Left ventricle myocardium inferior (tissue), 1 donor: ENCODE results near the gene AFAP1. TPM values are rescaled to one million over a fixed set of nuclear protein-coding genes. Genes with fewer than 3 reads are reported as not detected.

ENCODE experiments used
- DNase-seq: peaks from one replicate; pipeline ENCODE4 v3.0.0-alpha.2; 2020
- H3K27ac ChIP-seq: fragments of 200-600 bp; replicated peaks from 2 replicates; pipeline ENCODE4 v1.8.0; 2021
- H3K27me3 ChIP-seq: fragments of 200-600 bp; 2 replicates; pipeline ENCODE4 v1.8.0; 2021; ENCODE audit warnings: low read depth
- H3K36me3 ChIP-seq: fragments of 200-600 bp; 2 replicates; pipeline ENCODE4 v1.8.0; 2021
- H3K4me1 ChIP-seq: fragments of 200-600 bp; 2 replicates; pipeline ENCODE4 v1.8.0; 2021
- H3K4me3 ChIP-seq: fragments of 200-600 bp; 2 replicates; pipeline ENCODE4 v1.8.0; 2021; ENCODE audit warnings: mild to moderate bottlenecking, moderate library complexity
- H3K9me3 ChIP-seq: fragments of 200-600 bp; replicated peaks from 2 replicates; pipeline ENCODE4 v1.8.0; 2021
- CTCF ChIP-seq: fragments of 200-600 bp; IDR thresholded peaks from 2 replicates; pipeline ENCODE4 v1.8.0; 2021; ENCODE audit warnings: antibody characterized with exemption, mild to moderate bottlenecking, borderline replicate concordance
- intact Hi-C: fragments of 100-400 bp; cut with micrococcal nuclease; formaldehyde crosslinking; loops from one replicate; pipeline ENCODE4 v1.11.0; 2022
- total RNA-seq: library from RNA; stranded (reverse); fragmentation: NEBNext Ultra II Directional; extraction: Animal tissue kit (Norgen Biotek cat#: 25700); gene quantifications from one replicate; pipeline ENCODE4 v1.2.1, GENCODE V29; 2021
- donor health status: DM: no; HTN: yes; CAD: no; lungs with severe emphysema.

AFAP1 gene
- total RNA-seq, 1 donor from 2014 or later: 6.8 TPM

- Histone ChIP-seq H3K9me3 (peaks cover 9% of the 10 kb centered on the region), H3K4me3 (no peak overlapping the region), H3K36me3 (no peaks in the 10 kb centered on the region), H3K27ac (no peak overlapping the region), H3K27me3 (no peaks in the 10 kb centered on the region), H3K4me1 (peaks cover 11% of the 10 kb centered on the region)
- no peak for TF ChIP-seq CTCF
- intact Hi-C loops: no loop called here
- no peak for DNase-seq
These were observed 10.8 kb upstream of the AFAP1 start for GRCh38 chr4:7950301-7951092.

GRCh38 chr4:7949759-7950158 lies 10.1 kb upstream of the AFAP1 start:
- intact Hi-C loops: no loop called here
- Histone ChIP-seq H3K27ac (no peak overlapping the region), H3K27me3 (no peaks in the 10 kb centered on the region), H3K4me3 (no peak overlapping the region), H3K9me3 (peaks cover 9% of the 10 kb centered on the region), H3K4me1 (peaks cover 11% of the 10 kb centered on the region), H3K36me3 (no peaks in the 10 kb centered on the region)
- DNase-seq: no peak
- TF ChIP-seq CTCF: no peak

- no peak for TF ChIP-seq CTCF
- DNase-seq: no peak
- Histone ChIP-seq H3K27ac (no peak overlapping the region), H3K36me3 (no peaks in the 10 kb centered on the region), H3K4me1 (peaks cover 11% of the 10 kb centered on the region), H3K9me3 (no peaks in the 10 kb centered on the region), H3K27me3 (no peaks in the 10 kb centered on the region), H3K4me3 (no peak overlapping the region)
- intact Hi-C loops: no loop called here
These were observed 8.3 kb upstream of the AFAP1 start for GRCh38 chr4:7947927-7948326.

- intact Hi-C loops: no loop called here
These were observed 6.2 kb upstream of the AFAP1 start for GRCh38 chr4:7945709-7946380.

More at GRCh38 chr4:7945709-7946380, 6.2 kb upstream of the AFAP1 start:
- no peak for DNase-seq
- TF ChIP-seq CTCF: no peak
- H3K9me3 ChIP-seq: no peaks in the 10 kb centered on the region
- H3K27me3 ChIP-seq: no peaks in the 10 kb centered on the region
- peaks cover 11% of the 10 kb centered on the region for H3K4me1 ChIP-seq
- no peaks in the 10 kb centered on the region for H3K36me3 ChIP-seq
- H3K27ac ChIP-seq: no peak overlapping the region
- H3K4me3 ChIP-seq: no peak overlapping the region
